Activated CD8-positive, alpha-beta memory T cell treated with anti-CD3 and anti-CD28 coated beads for 4 hours (primary cell): ENCODE measurements around the gene THADA.
A peak's percentile ranks its signal among the peaks of the same experiment; 100 is the strongest.
"Not testable (repeated sequence)": the region's sequence is repeated elsewhere in the genome, so short reads cannot be mapped to it uniquely, and the experiment has no call there.

Source experiments
- DNase-seq, 2 donors: peaks; one replicate each; pipeline ENCODE4 v3.0.0-alpha.2; 2020; ENCODE audit warnings: low read depth in 2 of 2

Gene THADA

GRCh38 chr2:43595603-43596412 lies at the start of gene THADA:
Gene THADA, minus strand, starts transcription at chr2:43596038. Its CDS starts 3,646 bp downstream, at chr2:43592392.
- DNase-seq, result peak; percentile 97

GRCh38 chr2:43643680-43644079 lies 47.8 kb upstream of the THADA start:
- DNase-seq, result no peak

GRCh38 chr2:43642363-43642762 lies 46.5 kb upstream of the THADA start:
- DNase-seq, result no peak

- peak; percentile 69 to 73 for DNase-seq
Observed at GRCh38 chr2:43637030-43637803, 41.4 kb upstream of the THADA start, which contains the start of gene PLEKHH2. Gene PLEKHH2, plus strand, starts transcription at chr2:43637260. Its CDS starts 7,414 bp downstream, at chr2:43644674.

- no peak for DNase-seq
Observed at GRCh38 chr2:43636621-43637020, 40.8 kb upstream of the THADA start.

GRCh38 chr2:43636153-43636552 lies 40.3 kb upstream of the THADA start:
- not testable (repeated sequence) for DNase-seq

GRCh38 chr2:43634604-43635306 lies 38.9 kb upstream of the THADA start:
- no peak for DNase-seq

- no peak for DNase-seq
Observed at GRCh38 chr2:43631618-43632317, 35.9 kb upstream of the THADA start.

- DNase-seq, result no peak
Observed at GRCh38 chr2:43622931-43623451, 27.2 kb upstream of the THADA start.

GRCh38 chr2:43619511-43619910 lies 23.7 kb upstream of the THADA start:
- DNase-seq, result no peak

GRCh38 chr2:43616967-43617680 lies 21.3 kb upstream of the THADA start:
- DNase-seq, result no peak

- DNase-seq, result no peak
Observed at GRCh38 chr2:43612944-43613343, 17.1 kb upstream of the THADA start.

GRCh38 chr2:43611987-43612894 lies 16.4 kb upstream of the THADA start:
- peak; percentile 39 to 43 for DNase-seq

GRCh38 chr2:43610361-43610760 lies 14.5 kb upstream of the THADA start:
- no peak for DNase-seq

- no peak for DNase-seq
Observed at GRCh38 chr2:43609290-43609918, 13.6 kb upstream of the THADA start.

GRCh38 chr2:43605851-43606250 lies 10.0 kb upstream of the THADA start:
- no peak for DNase-seq

GRCh38 chr2:43605079-43605655 lies 9.3 kb upstream of the THADA start:
- no peak for DNase-seq

- no peak for DNase-seq
Observed at GRCh38 chr2:43604674-43605073, 8.8 kb upstream of the THADA start.

- DNase-seq, result not testable (repeated sequence)
Observed at GRCh38 chr2:43600596-43600995, 4.8 kb upstream of the THADA start.
